H9 (cell line): ENCODE data around the gene LAYN. TPM values are rescaled to one million over a fixed set of nuclear protein-coding genes. Genes with fewer than 3 reads are reported as not detected.

Experiments
- DNase-seq: peaks from one replicate; pipeline ENCODE4 v3.0.0-alpha.2; 2017
- H2AFZ ChIP-seq: one replicate; pipeline ENCODE4 v1.6.1; 2013; ENCODE audit warnings: mild to moderate bottlenecking, low read length, control low read depth, moderate library complexity
- H2AK5ac ChIP-seq: 2 replicates; pipeline ENCODE4 v1.6.1; 2013; ENCODE audit warnings: low read length, control low read depth, mixed read lengths; ENCODE audit not compliant: insufficient read length
- H2BK120ac ChIP-seq: one replicate; pipeline ENCODE4 v1.6.1; 2013; ENCODE audit warnings: low read depth, mild to moderate bottlenecking, low read length, control low read depth, inconsistent platforms; ENCODE audit not compliant: poor library complexity, severe bottlenecking
- H2BK12ac ChIP-seq: 2 replicates; pipeline ENCODE4 v1.6.1; 2013; ENCODE audit warnings: low read length, control low read depth, mixed read lengths, low read depth; ENCODE audit not compliant: insufficient read length
- H2BK15ac ChIP-seq: 2 replicates; pipeline ENCODE4 v1.6.1; 2013; ENCODE audit warnings: low read depth, low read length, control low read depth
- H2BK20ac ChIP-seq: one replicate; pipeline ENCODE4 v1.6.1; 2013; ENCODE audit warnings: low read depth, mild to moderate bottlenecking, low read length, control low read depth, inconsistent platforms; ENCODE audit not compliant: poor library complexity, severe bottlenecking
- H2BK5ac ChIP-seq: 2 replicates; pipeline ENCODE4 v1.6.1; 2013; ENCODE audit warnings: low read length, control low read depth, mixed read lengths; ENCODE audit not compliant: insufficient read length
- H3K14ac ChIP-seq: 2 replicates; pipeline ENCODE4 v1.6.1; 2013; ENCODE audit warnings: low read length, control low read depth; ENCODE audit not compliant: insufficient read depth
- H3K18ac ChIP-seq: 2 replicates; pipeline ENCODE4 v1.6.1; 2013; ENCODE audit warnings: low read depth, mild to moderate bottlenecking, mixed read lengths, low read length, control low read depth; ENCODE audit not compliant: insufficient read length
- H3K23ac ChIP-seq: 2 replicates; pipeline ENCODE4 v1.6.1; 2013; ENCODE audit warnings: low read length, control low read depth, mixed read lengths, low read depth; ENCODE audit not compliant: insufficient read length
- H3K23me2 ChIP-seq: 2 replicates; pipeline ENCODE4 v1.6.1; 2013; ENCODE audit warnings: low read depth, mild to moderate bottlenecking, mixed read lengths, low read length, control low read depth; ENCODE audit not compliant: insufficient read length, poor library complexity, severe bottlenecking
- H3K27ac ChIP-seq: 2 replicates; pipeline ENCODE4 v1.5.1; 2013; ENCODE audit warnings: low read length, control low read depth, mixed read lengths, low read depth; ENCODE audit not compliant: insufficient read length
- H3K27me3 ChIP-seq: 2 replicates; pipeline ENCODE4 v1.6.1; 2013; ENCODE audit warnings: low read length, control low read depth, inconsistent platforms; ENCODE audit not compliant: insufficient read depth
- H3K4ac ChIP-seq: 2 replicates; pipeline ENCODE4 v1.6.1; 2013; ENCODE audit warnings: low read depth, mild to moderate bottlenecking, control low read depth, inconsistent platforms, low read length, moderate library complexity
- H3K4me1 ChIP-seq: 2 replicates; pipeline ENCODE4 v1.6.1; 2013; ENCODE audit warnings: low read length, control low read depth, inconsistent platforms; ENCODE audit not compliant: insufficient read depth
- H3K4me2 ChIP-seq: 2 replicates; pipeline ENCODE4 v1.6.1; 2013; ENCODE audit warnings: low read length, control low read depth, mixed read lengths; ENCODE audit not compliant: insufficient read length, insufficient read depth
- H3K56ac ChIP-seq: 2 replicates; pipeline ENCODE4 v1.6.1; 2013; ENCODE audit warnings: low read depth, mild to moderate bottlenecking, mixed read lengths, low read length, control low read depth; ENCODE audit not compliant: insufficient read length
- H3K79me1 ChIP-seq: 2 replicates; pipeline ENCODE4 v1.6.1; 2013; ENCODE audit warnings: low read depth, mild to moderate bottlenecking, moderate library complexity, low read length, control low read depth, inconsistent platforms; ENCODE audit not compliant: insufficient read depth, poor library complexity, severe bottlenecking
- H3K79me2 ChIP-seq: 2 replicates; pipeline ENCODE4 v1.6.1; 2013; ENCODE audit warnings: low read length, control low read depth, inconsistent platforms; ENCODE audit not compliant: insufficient read depth
- H3K9ac ChIP-seq: 2 replicates; pipeline ENCODE4 v1.6.1; 2013; ENCODE audit warnings: low read length, control low read depth, mixed read lengths; ENCODE audit not compliant: insufficient read length; ENCODE audit errors: extremely low read depth
- H3K9me3 ChIP-seq: one replicate; pipeline ENCODE4 v1.6.1; 2013; ENCODE audit warnings: low read depth, low read length, inconsistent platforms; ENCODE audit not compliant: control insufficient read depth
- H3T11ph ChIP-seq: one replicate; pipeline ENCODE4 v1.6.1; 2013; ENCODE audit warnings: mild to moderate bottlenecking, low read length, control low read depth, inconsistent platforms
- H4K20me1 ChIP-seq: one replicate; pipeline ENCODE4 v1.6.1; 2013; ENCODE audit not compliant: control insufficient read depth, insufficient read length, insufficient read depth
- H4K5ac ChIP-seq: 2 replicates; pipeline ENCODE4 v1.6.1; 2013; ENCODE audit warnings: low read depth, mild to moderate bottlenecking, mixed read lengths, low read length, control low read depth; ENCODE audit not compliant: insufficient read length
- H4K8ac ChIP-seq: replicated peaks from 2 replicates; pipeline ENCODE4 v1.6.1; 2013; ENCODE audit warnings: low read length, control low read depth, mixed read lengths, low read depth; ENCODE audit not compliant: insufficient read length
- H4K91ac ChIP-seq: 2 replicates; pipeline ENCODE4 v1.6.1; 2013; ENCODE audit warnings: low read depth, mild to moderate bottlenecking, moderate library complexity, mixed read lengths, low read length, control low read depth; ENCODE audit not compliant: insufficient read length
- H3K27ac Mint-ChIP-seq, 3 experiments: 2 replicates in 2 of 3; 3 replicates in 1 of 3; pipeline ENCODE4 v1.8.0; 2020 to 2021; ENCODE audit warnings: mixed read lengths in 3 of 3, mild to moderate bottlenecking in 1 of 3, moderate library complexity in 1 of 3
- H3K27me3 Mint-ChIP-seq: 2 replicates; pipeline ENCODE4 v1.8.0; 2021; ENCODE audit warnings: low read depth, mild to moderate bottlenecking, moderate library complexity, mixed read lengths
- H3K36me3 Mint-ChIP-seq, 3 experiments: 2 replicates in 2 of 3; 3 replicates in 1 of 3; pipeline ENCODE4 v1.8.0; 2020 to 2021; ENCODE audit warnings: low read depth in 3 of 3, mixed read lengths in 3 of 3; ENCODE audit not compliant: insufficient read depth in 1 of 3
- H3K4me1 Mint-ChIP-seq, 2 experiments: 2 replicates each; pipeline ENCODE4 v1.8.0; 2020; ENCODE audit warnings: mixed read lengths in 2 of 2
- H3K4me3 Mint-ChIP-seq, 2 experiments: 2 replicates in 1 of 2; 3 replicates in 1 of 2; pipeline ENCODE4 v1.8.0; 2020 to 2021; ENCODE audit warnings: mild to moderate bottlenecking in 2 of 2, mixed read lengths in 2 of 2, moderate library complexity in 1 of 2
- H3K9me3 Mint-ChIP-seq, 2 experiments: 2 replicates in 1 of 2; 3 replicates in 1 of 2; pipeline ENCODE4 v1.8.0; 2020; ENCODE audit warnings: mild to moderate bottlenecking in 2 of 2, mixed read lengths in 2 of 2, moderate library complexity in 1 of 2
- CTCF ChIP-seq: fragments of 200-600 bp; sonication (generic); conservative IDR thresholded peaks from 3 replicates; pipeline ENCODE4 v1.8.0; 2021; ENCODE audit warnings: antibody characterized with exemption, mild to moderate bottlenecking
- WGBS: extraction: QIAGEN DNeasy Blood & Tissue Kit; methylation state at CpG from one replicate; pipeline ENCODE4 v1.1.7; 2013; ENCODE audit warnings: missing lambda C conversion rate, low lambda C conversion rate, mixed read lengths; ENCODE audit not compliant: insufficient read length; ENCODE audit errors: extremely low coverage; 5-methylcytosine and 5-hydroxymethylcytosine counted together
- total RNA-seq: library from RNA; stranded (reverse); gene quantifications from 2 replicates; pipeline ENCODE4 v1.2.1, GENCODE V29; 2021

Gene LAYN
- total RNA-seq, 1 experiment from 2014 or later = 3.1 TPM

GRCh38 chr11:111604392-111605009 is 64.0 kb downstream of the LAYN start:
- H3K18ac ChIP-seq = no peak overlapping the region
- Mint-ChIP-seq H3K4me1 (peaks cover 20 to 24% of the 10 kb centered on the region in 2 experiments), H3K4me3 (peak overlapping the region in 1 of 2 experiments; percentile 1; a peak in 1 of 5 replicates), H3K27ac (no peak overlapping the region), H3K27me3 (peaks cover 29% of the 10 kb centered on the region), H3K36me3 (no peaks in the 10 kb centered on the region; a peak in 1 of 7 replicates), H3K9me3 (no peaks in the 10 kb centered on the region; a peak in 1 of 5 replicates)
- no peak overlapping the region for H3K4ac ChIP-seq
- DNase-seq = no peak
- H2BK120ac ChIP-seq = no peak overlapping the region
- no peak overlapping the region for H4K8ac ChIP-seq
- H2BK20ac ChIP-seq = no peak overlapping the region
- no peaks in the 10 kb centered on the region for H4K20me1 ChIP-seq
- H2AK5ac ChIP-seq = no peak overlapping the region
- H3T11ph ChIP-seq = no peak overlapping the region
- no peak overlapping the region for H3K56ac ChIP-seq
- no peaks in the 10 kb centered on the region for H3K9me3 ChIP-seq
- peaks cover 7% of the 10 kb centered on the region; the same call in 1 of the 2 replicates for H3K27me3 ChIP-seq
- no peak overlapping the region for H3K9ac ChIP-seq
- no peak overlapping the region for H3K4me2 ChIP-seq
- no peak overlapping the region for H2BK15ac ChIP-seq
- no peaks in the 10 kb centered on the region for H3K79me2 ChIP-seq
- peak; percentile 75 for TF ChIP-seq CTCF
- no peak overlapping the region for H3K27ac ChIP-seq
- WGBS = no CpG with 5 or more reads among the region's 9 CpGs
- no peak overlapping the region for H3K14ac ChIP-seq
- no peak overlapping the region for H2AFZ ChIP-seq
- H2BK12ac ChIP-seq = no peak overlapping the region
- peaks cover 11% of the 10 kb centered on the region for H3K23me2 ChIP-seq
- no peak overlapping the region for H3K23ac ChIP-seq
- H3K79me1 ChIP-seq = no peaks in the 10 kb centered on the region
- H2BK5ac ChIP-seq = no peak overlapping the region
- peaks cover 3% of the 10 kb centered on the region; the same call in 1 of the 2 replicates for H3K4me1 ChIP-seq
- no peak overlapping the region for H4K5ac ChIP-seq
- no peak overlapping the region for H4K91ac ChIP-seq
